Stomach (tissue), 9 donors: Measurements from ENCODE around the gene S1PR3. TPM values are rescaled to one million over a fixed set of nuclear protein-coding genes. Genes with fewer than 3 reads are reported as not detected.
A peak's percentile ranks its signal among the peaks of the same experiment; 100 is the strongest.

Source experiments
- DNase-seq, 2 donors: peaks; one replicate each; pipeline versions ENCODE4 v3.0.0 to v3.0.0-alpha.2; 2013 to 2019
- H3K27ac ChIP-seq, 5 donors: fragments of 200-600 bp in 4 of 5; sonication (generic) in 4 of 5; one replicate each; pipeline ENCODE4 v1.5.1; 2013 to 2019; ENCODE audit warnings: mild to moderate bottlenecking in 1 of 5, moderate library complexity in 1 of 5
- H3K27me3 ChIP-seq, 3 donors: fragments of 200-600 bp; sonication (generic); one replicate each; pipeline ENCODE4 v1.5.1; 2017 to 2019; ENCODE audit warnings: mixed run types in 1 of 3
- H3K36me3 ChIP-seq, 4 donors: fragments of 200-600 bp; sonication (generic); 1 replicate in 3 of 4; 2 replicates in 1 of 4; pipeline ENCODE4 v1.5.1; 2016 to 2019
- H3K4me1 ChIP-seq, 4 donors: fragments of 200-600 bp; sonication (generic); one replicate each; pipeline ENCODE4 v1.5.1; 2016 to 2019
- H3K4me3 ChIP-seq, 4 donors: fragments of 200-600 bp; sonication (generic) in 3 of 4; one replicate each; pipeline ENCODE4 v1.5.1; 2016 to 2019; ENCODE audit warnings: mild to moderate bottlenecking in 1 of 4
- H3K9me3 ChIP-seq, 4 donors: fragments of 200-600 bp; sonication (generic); one replicate each; pipeline ENCODE4 v1.5.1; 2016 to 2019
- EP300 ChIP-seq: sonication (generic); formaldehyde crosslinking; IDR thresholded peaks from one replicate; pipeline ENCODE4 v1.6.1; 2017; ENCODE audit warnings: antibody characterized with exemption
- POLR2A ChIP-seq, 4 donors: fragments of 450-650 bp; IDR thresholded peaks; one replicate each; pipeline ENCODE4 v1.6.1; 2016; ENCODE audit warnings: antibody characterized with exemption in 4 of 4, control low read depth in 2 of 4, mild to moderate bottlenecking in 1 of 4, moderate library complexity in 1 of 4
- POLR2AphosphoS5 ChIP-seq, 3 donors: sonication (generic); formaldehyde crosslinking; IDR thresholded peaks; one replicate each; pipeline ENCODE4 v1.6.1; 2016; ENCODE audit warnings: antibody characterized with exemption in 3 of 3
- WGBS, 5 donors: extraction: QIAGEN DNeasy Blood & Tissue Kit in 3 of 5; methylation state at CpG; one replicate each; pipeline versions ENCODE4 v1.1.5 to v1.1.7; 2013 to 2018; 5-methylcytosine and 5-hydroxymethylcytosine counted together
- intact Hi-C: fragments of 100-400 bp; cut with DNase I; formaldehyde crosslinking; loops from one replicate; pipeline ENCODE4 v1.15.1; 2023; ENCODE audit warnings: low total_unique reads
- polyA plus RNA-seq, 3 donors: library from polyadenylated mRNA; stranded (reverse); fragments of 200-250 nt; gene quantifications; one replicate each; pipeline ENCODE4 v1.2.3, GENCODE V29; 2013
- total RNA-seq, 5 donors: library from RNA; depleted of rRNA; stranded (reverse); fragments of >200 nt; gene quantifications; one replicate each; pipeline versions ENCODE4 v1.1.0 to v1.2.3, GENCODE V29; 2014 to 2016
- TF ChIP-seq, protein P1 (sequence below), 7 experiments: fragments of 450-650 bp in 4 of 7; fragments of 200-600 bp in 3 of 7; sonication (generic) in 3 of 7; IDR thresholded peaks; one replicate each; pipeline ENCODE4 v1.5.1; 2016 to 2019; ENCODE audit warnings: antibody characterized with exemption in 7 of 7, control low read depth in 2 of 7, mild to moderate bottlenecking in 1 of 7
- donor health status: healthy with polysubstance abuse.
- donor health status: Bipolar disorder and iron deficiency.
- donor health status: healthy.

Gene S1PR3
- total and polyA plus RNA-seq, 8 donors = 1.2 to 12.5 (median 8.7) TPM

DNA sequence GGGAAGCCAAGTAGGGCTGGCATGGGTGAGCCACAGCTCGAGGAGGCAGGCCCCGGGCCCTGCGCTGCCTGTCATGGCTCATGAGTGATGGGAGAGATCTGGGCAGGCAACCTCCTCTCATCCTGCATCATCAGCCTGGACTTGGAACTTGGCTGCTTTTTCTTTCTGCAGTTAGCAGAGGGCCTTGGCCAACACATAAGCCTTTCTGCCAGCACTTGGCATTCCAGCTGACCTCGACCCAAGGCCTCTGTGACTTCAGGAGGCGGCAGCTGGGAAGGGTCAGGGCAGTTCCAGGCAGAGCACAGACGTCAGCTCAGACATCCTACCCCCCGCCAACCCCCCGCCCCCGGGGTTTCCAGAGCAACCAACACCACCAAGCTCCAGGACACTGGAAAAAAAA is 7.6 kb downstream of the S1PR3 start:
- Histone ChIP-seq H3K36me3 (peaks cover 8 to 29% (median 18%) of the 10 kb centered on the region in 4 donors), H3K27ac (peak overlapping the region in 4 of 5 donors; percentile 23 to 92 (median 66)), H3K27me3 (no peaks in the 10 kb centered on the region), H3K4me3 (no peak overlapping the region), H3K9me3 (no peaks in the 10 kb centered on the region), H3K4me1 (peaks cover 18 to 82% (median 53%) of the 10 kb centered on the region in 4 donors)
- intact Hi-C loops = no loop called here
- DNase-seq = peak; percentile 58 to 75
- TF ChIP-seq EP300 (peak; percentile 92), POLR2AphosphoS5 (IDR thresholded peaks at IDR 0.05) (peak; percentile 51 to 92 (median 52))
- TF ChIP-seq, protein P1, sequence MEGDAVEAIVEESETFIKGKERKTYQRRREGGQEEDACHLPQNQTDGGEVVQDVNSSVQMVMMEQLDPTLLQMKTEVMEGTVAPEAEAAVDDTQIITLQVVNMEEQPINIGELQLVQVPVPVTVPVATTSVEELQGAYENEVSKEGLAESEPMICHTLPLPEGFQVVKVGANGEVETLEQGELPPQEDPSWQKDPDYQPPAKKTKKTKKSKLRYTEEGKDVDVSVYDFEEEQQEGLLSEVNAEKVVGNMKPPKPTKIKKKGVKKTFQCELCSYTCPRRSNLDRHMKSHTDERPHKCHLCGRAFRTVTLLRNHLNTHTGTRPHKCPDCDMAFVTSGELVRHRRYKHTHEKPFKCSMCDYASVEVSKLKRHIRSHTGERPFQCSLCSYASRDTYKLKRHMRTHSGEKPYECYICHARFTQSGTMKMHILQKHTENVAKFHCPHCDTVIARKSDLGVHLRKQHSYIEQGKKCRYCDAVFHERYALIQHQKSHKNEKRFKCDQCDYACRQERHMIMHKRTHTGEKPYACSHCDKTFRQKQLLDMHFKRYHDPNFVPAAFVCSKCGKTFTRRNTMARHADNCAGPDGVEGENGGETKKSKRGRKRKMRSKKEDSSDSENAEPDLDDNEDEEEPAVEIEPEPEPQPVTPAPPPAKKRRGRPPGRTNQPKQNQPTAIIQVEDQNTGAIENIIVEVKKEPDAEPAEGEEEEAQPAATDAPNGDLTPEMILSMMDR (IDR thresholded peaks at IDR 0.05) = no peak
- WGBS, 5 donors = 46 to 58% (median 49%) methylated on average over 4 to 9 of the region's 9 CpGs

DNA sequence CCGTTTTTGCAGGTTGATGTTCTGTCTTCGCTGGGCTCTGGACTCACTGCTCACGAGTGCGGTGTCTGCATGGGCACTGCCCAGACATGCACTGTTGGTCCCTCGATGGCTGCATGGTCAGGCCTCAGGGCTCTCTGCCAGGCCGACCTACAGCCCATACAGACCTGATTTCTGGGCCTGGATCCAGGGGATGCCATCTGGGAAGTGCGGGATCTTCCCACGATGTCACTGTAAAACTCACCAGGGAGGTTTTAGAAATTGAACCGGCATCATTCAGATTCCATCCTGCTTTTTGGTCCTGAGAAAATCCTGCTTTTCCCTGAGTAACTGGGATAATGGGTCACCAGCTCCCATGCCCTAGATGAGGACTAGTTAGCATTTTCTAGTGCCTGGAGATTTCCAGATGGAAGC is 9.1 kb downstream of the S1PR3 start:
- no peak for DNase-seq
- 70 to 83% (median 77%) methylated on average over 8 to 9 of the region's 9 CpGs for WGBS, 5 donors
- Histone ChIP-seq H3K27ac (peak overlapping the region in 4 of 5 donors; percentile 46 to 92 (median 61)), H3K4me1 (peaks cover 18 to 68% (median 42%) of the 10 kb centered on the region in 4 donors), H3K27me3 (no peaks in the 10 kb centered on the region), H3K4me3 (no peak overlapping the region), H3K9me3 (no peaks in the 10 kb centered on the region), H3K36me3 (peaks cover 8 to 32% (median 18%) of the 10 kb centered on the region in 4 donors)
- TF ChIP-seq POLR2AphosphoS5 (IDR thresholded peaks at IDR 0.05) (no peak), POLR2A (IDR thresholded peaks at IDR 0.05) (no peak), EP300 (no peak)
- TF ChIP-seq, protein P1 (IDR thresholded peaks at IDR 0.05) = no peak
- intact Hi-C loops = loop anchor here (5.0 kb wide), 1 partner anchor 408 kb away; no protein-coding TSS in a partner anchor

DNA sequence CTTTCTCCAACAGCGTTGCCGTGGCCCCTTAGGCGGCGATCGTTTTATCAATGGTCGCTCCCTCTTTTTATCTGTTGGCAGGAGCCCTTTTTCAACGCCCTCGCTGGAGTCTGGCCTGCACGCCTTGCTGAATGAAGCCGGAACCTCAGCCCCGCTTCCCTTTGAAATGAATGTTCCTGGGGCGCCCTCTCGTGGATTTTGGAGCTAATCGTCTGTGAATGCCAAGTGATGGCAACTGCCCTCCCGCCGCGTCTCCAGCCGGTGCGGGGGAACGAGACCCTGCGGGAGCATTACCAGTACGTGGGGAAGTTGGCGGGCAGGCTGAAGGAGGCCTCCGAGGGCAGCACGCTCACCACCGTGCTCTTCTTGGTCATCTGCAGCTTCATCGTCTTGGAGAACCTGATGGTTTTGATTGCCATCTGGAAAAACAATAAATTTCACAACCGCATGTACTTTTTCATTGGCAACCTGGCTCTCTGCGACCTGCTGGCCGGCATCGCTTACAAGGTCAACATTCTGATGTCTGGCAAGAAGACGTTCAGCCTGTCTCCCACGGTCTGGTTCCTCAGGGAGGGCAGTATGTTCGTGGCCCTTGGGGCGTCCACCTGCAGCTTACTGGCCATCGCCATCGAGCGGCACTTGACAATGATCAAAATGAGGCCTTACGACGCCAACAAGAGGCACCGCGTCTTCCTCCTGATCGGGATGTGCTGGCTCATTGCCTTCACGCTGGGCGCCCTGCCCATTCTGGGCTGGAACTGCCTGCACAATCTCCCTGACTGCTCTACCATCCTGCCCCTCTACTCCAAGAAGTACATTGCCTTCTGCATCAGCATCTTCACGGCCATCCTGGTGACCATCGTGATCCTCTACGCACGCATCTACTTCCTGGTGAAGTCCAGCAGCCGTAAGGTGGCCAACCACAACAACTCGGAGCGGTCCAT is 10.0 kb downstream of the S1PR3 start:
- no peak for TF ChIP-seq POLR2A (IDR thresholded peaks at IDR 0.05)
- TF ChIP-seq, protein P1 (IDR thresholded peaks at IDR 0.05) = peak in 5 of 7 experiments; percentile 65 to 87 (median 73)
- TF ChIP-seq EP300 = no peak
- peak in 1 of 3 donors; percentile 55 for TF ChIP-seq POLR2AphosphoS5 (IDR thresholded peaks at IDR 0.05)

DNA sequence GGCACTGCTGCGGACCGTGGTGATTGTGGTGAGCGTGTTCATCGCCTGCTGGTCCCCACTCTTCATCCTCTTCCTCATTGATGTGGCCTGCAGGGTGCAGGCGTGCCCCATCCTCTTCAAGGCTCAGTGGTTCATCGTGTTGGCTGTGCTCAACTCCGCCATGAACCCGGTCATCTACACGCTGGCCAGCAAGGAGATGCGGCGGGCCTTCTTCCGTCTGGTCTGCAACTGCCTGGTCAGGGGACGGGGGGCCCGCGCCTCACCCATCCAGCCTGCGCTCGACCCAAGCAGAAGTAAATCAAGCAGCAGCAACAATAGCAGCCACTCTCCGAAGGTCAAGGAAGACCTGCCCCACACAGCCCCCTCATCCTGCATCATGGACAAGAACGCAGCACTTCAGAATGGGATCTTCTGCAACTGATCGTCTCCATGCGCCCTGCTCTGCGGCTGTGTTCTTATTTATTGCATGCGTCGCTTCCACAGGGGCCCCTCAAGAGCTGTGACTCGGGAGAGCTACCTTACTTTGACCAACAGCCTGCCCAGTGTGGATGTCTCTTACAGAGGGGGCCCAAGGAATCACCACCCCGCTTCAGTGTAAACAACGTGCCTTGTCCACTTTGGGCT is 10.8 kb downstream of the S1PR3 start:
- WGBS, 5 donors = 92 to 97% (median 95%) methylated on average over 25 to 27 of the region's 27 CpGs
- DNase-seq = no peak
- Histone ChIP-seq H3K27ac (peak overlapping the region in 2 of 5 donors; percentile 71 to 92), H3K4me3 (no peak overlapping the region), H3K4me1 (peaks cover 18 to 52% (median 38%) of the 10 kb centered on the region in 4 donors), H3K9me3 (no peaks in the 10 kb centered on the region), H3K27me3 (no peaks in the 10 kb centered on the region), H3K36me3 (peaks cover 6 to 25% (median 16%) of the 10 kb centered on the region in 4 donors)
- intact Hi-C loops = loop anchor here (5.0 kb wide), 1 partner anchor 410 kb away; no protein-coding TSS in a partner anchor
- no peak for TF ChIP-seq EP300

More for the DNA sequence above, 10.0 kb downstream of the S1PR3 start:
- intact Hi-C loops = loop anchor here (5.0 kb wide), 1 partner anchor 409 kb away; no protein-coding TSS in a partner anchor
- DNase-seq = peak; percentile 93 to 95
- 26 to 34% (median 29%) methylated on average over 45 to 52 of the region's 52 CpGs for WGBS, 5 donors
- peak overlapping the region in 4 of 5 donors; percentile 46 to 92 (median 61) for H3K27ac ChIP-seq
- H3K4me3 ChIP-seq = peak overlapping the region in 3 of 4 donors; percentile 2 to 32 (median 14)
- H3K9me3 ChIP-seq = no peaks in the 10 kb centered on the region
- no peaks in the 10 kb centered on the region for H3K27me3 ChIP-seq
- peaks cover 18 to 60% (median 41%) of the 10 kb centered on the region in 4 donors for H3K4me1 ChIP-seq
- peaks cover 8 to 29% (median 16%) of the 10 kb centered on the region in 4 donors for H3K36me3 ChIP-seq
